Neural cell (in vitro differentiated cells): ENCODE data around the gene CYB561.

ENCODE experiments used
- EZH2 ChIP-seq: fragments of 200-600, 300-800 bp; shearing (Covaris generic), sonication (generic); IDR thresholded peaks from 2 replicates; pipeline ENCODE4 v1.6.1; 2014; ENCODE audit warnings: antibody characterized with exemption, low read length, borderline replicate concordance, mild to moderate bottlenecking; ENCODE audit not compliant: insufficient read depth, poor library complexity, severe bottlenecking
- MXI1 ChIP-seq: fragments of 450-650 bp; conservative IDR thresholded peaks from 2 replicates; pipeline ENCODE4 v1.6.1; 2014; ENCODE audit warnings: antibody characterized with exemption, mild to moderate bottlenecking; ENCODE audit not compliant: poor library complexity, severe bottlenecking
- TF ChIP-seq, protein P1 (sequence below): fragments of 450-650 bp; IDR thresholded peaks from 2 replicates; pipeline ENCODE4 v1.5.1; 2014; ENCODE audit warnings: antibody characterized with exemption, mild to moderate bottlenecking, moderate library complexity; ENCODE audit not compliant: poor library complexity, severe bottlenecking

DNA sequence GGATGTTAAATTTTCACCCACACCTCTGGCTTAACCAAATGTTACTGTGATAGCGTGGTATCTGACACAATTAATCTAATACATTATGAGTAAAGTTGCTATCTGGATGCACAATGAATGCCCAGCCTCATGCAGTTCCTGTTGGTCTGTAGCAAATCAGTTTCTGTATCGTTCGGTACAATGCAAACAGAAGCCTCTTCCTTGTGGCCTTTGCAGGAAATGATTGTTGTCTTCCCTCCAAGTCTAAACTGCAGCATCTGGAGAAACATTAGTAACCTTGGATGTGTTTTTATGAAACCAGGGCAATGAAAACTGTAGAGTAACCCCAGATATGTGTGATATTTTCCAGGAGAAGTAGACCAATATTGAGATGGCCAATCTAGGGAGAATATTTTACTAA lies 46.8 kb downstream of the CYB561 start:
- TF ChIP-seq, protein P1, sequence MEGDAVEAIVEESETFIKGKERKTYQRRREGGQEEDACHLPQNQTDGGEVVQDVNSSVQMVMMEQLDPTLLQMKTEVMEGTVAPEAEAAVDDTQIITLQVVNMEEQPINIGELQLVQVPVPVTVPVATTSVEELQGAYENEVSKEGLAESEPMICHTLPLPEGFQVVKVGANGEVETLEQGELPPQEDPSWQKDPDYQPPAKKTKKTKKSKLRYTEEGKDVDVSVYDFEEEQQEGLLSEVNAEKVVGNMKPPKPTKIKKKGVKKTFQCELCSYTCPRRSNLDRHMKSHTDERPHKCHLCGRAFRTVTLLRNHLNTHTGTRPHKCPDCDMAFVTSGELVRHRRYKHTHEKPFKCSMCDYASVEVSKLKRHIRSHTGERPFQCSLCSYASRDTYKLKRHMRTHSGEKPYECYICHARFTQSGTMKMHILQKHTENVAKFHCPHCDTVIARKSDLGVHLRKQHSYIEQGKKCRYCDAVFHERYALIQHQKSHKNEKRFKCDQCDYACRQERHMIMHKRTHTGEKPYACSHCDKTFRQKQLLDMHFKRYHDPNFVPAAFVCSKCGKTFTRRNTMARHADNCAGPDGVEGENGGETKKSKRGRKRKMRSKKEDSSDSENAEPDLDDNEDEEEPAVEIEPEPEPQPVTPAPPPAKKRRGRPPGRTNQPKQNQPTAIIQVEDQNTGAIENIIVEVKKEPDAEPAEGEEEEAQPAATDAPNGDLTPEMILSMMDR = no peak
- TF ChIP-seq EZH2 = no peak
- TF ChIP-seq MXI1 = no peak
